Dermis blood vessel endothelial cell (primary cell): Measurements from ENCODE around the gene TMEM191B. TPM values are rescaled to one million over a fixed set of nuclear protein-coding genes. Genes with fewer than 3 reads are reported as not detected.
"Not testable (repeated sequence)": the region's sequence is repeated elsewhere in the genome, so short reads cannot be mapped to it uniquely, and the experiment has no call there.

ENCODE experiments used
- DNase-seq: peaks from one replicate; pipeline ENCODE4 v3.0.0; 2010
- total RNA-seq: library from RNA; depleted of rRNA; stranded (reverse); fragments of >200 nt; gene quantifications from 2 replicates; pipeline ENCODE4 v1.2.3, GENCODE V29; 2014

The TMEM191B gene
- total RNA-seq, 1 donor from 2014 or later = 1.9 TPM

DNA sequence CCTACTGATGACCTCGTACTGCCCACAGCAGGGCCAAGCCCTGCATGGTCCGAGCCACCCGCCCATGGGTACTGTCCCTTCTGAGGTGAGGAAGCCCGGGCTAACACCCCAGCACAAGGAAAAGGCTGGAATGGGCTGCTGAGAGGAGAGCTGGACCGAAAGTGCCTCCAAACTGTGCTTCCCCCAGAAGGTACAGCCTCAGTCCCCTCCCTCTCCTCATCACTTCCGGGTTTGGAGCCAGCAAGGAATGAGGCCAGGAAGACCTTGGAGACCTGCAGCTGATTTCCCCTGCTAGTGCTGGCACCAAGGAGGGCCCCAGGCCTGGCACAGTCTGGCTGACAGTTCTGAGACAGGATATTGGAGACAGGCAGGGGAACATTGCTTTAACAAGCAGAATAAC, 31.3 kb downstream of the TMEM191B start:
- not testable (repeated sequence) for DNase-seq

DNA sequence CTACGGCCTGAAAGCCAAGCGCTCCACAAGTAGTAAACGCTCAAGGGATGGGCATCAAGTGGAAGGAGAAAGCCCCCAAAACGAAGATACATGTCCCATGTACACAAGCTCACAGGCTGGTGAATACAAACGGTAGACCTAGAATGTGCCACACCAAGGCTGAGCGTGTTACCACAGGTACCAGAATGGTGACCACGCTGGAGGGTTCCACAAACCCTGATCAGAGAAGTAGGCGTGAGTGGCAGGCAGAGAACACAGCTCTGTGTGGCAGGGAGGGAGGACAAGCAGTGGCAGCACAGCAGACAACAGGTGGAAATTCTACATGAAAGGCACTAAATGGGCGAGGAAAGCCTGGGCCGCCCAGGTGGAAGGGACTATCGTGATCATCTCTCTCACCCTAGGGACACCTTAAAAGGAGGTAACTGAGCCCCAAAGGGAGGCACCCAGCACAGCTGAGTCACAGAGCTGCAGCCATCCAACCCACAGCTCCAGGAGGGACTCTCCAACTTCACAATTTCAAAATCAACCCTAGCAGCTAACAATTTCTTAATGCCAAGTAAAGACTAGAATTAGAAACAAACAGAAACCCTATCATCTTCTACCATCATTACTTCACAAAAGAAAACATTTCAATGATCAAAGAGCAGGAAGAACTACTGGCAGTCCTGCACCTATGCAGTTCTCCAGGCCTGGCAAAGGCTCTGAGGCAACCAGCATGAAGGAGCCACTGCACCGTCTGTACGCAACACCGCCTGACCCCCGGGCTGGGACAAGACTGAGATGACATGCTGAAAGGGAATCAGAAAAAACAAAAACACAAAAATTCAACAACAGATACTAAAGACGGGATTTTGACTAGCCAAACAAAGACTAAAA, 32.7 kb downstream of the TMEM191B start:
- not testable (repeated sequence) for DNase-seq

DNA sequence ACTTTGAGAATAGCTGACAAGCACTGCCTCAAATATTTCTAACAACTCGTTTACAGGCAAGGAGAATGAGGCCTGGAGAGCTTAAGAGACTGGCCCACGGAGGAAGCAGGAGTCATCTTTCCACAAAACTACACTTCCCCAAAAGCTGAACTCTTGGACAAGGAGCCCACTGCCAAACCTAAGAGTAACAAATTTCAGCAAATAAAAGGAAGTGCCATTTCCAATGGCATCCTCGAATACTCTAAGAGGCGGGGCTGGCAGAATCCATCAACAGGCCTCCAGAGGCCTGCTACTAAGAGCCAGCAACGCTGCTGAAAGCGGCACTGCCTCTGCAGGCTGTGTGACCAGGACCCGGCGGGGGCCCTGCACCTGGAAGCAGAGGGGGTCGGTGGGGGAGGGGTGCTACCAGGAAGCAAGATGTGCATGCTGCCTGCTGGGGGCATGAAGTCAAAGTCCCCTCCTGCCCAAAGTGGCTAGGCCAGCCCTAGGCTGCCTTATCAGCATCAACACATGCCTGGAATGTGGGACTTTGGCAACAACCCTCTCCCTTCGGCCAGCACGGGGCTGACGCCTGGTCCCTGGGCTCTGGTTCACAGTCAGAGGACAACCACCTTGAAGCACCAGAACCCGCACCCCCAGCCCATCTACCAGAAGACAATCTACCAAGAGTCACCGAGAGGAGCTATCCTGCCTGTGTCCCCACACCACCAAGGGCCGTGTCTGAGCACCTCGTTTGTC, 43.1 kb downstream of the TMEM191B start:
- not testable (repeated sequence) for DNase-seq

DNA sequence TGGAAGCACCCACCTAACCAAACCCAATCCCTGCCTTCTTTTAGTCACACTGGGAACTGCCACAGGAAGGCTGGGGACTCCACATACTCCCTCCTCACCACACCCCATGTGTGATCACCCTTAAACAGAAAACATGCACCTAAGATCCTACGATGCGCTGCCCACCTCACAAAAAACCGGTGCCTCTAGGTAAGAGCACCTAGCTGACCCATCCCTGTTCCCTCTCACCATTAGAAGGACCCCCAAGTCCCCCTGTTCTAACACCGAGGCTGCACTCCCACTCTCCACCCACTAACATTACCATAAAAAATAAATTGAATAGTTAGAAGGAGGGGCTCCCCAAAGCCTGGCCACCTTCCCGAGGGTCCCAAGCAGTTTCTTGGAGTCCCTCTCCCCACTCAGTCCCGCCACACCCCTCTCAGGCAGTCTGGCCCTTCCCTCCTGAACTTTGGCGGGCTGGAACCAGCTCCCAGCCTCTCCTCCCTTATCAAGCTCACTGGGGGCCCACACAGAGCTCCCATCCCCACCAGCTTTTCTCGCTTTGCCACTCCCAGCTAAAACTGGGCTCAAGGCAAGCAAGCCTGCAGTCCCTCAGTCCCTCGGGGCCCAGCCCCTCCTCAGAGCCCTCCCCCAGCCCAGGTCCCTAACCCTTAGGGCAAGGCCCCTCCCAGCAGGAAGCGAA, 46.0 kb downstream of the TMEM191B start:
- not testable (repeated sequence) for DNase-seq

DNA sequence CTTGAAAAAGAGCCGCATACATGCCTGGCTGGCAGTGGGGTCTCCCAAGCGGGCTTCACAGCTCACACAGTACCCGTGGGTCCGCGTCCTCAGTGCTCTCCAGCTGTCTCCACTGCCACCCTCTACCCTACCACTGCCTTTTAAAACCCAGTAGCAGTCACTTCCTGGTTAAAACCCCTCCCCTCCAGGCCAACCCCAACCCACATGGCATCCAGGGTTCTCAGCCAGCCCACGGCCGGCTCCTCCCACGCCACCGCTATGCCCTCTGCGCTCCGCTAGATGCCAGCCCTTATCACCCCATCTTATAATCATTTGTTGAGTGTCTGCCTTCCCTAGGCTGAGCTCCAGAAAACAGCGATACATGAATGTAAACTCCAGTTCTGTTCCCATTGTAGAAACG, 47.0 kb downstream of the TMEM191B start:
- not testable (repeated sequence) for DNase-seq

DNA sequence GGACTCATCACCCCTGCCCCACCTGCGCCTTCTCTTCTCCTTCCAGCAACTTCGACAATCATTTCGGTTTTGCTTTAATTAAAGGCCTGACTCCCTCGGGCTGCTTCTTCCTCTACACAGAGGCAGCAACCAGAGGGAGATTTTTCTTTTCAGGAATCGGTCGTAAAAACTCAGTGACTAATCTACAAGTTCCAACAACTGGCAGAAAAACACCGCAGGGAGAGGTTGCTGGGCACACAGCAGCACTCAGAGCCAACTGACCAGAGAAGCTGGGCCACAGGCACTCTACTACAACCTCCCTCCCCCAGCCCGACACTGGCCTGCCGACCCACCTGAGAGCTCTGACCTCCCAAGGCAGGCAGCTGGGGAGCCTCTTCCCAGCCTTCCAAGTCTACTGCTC, 48.1 kb downstream of the TMEM191B start:
- not testable (repeated sequence) for DNase-seq

DNA sequence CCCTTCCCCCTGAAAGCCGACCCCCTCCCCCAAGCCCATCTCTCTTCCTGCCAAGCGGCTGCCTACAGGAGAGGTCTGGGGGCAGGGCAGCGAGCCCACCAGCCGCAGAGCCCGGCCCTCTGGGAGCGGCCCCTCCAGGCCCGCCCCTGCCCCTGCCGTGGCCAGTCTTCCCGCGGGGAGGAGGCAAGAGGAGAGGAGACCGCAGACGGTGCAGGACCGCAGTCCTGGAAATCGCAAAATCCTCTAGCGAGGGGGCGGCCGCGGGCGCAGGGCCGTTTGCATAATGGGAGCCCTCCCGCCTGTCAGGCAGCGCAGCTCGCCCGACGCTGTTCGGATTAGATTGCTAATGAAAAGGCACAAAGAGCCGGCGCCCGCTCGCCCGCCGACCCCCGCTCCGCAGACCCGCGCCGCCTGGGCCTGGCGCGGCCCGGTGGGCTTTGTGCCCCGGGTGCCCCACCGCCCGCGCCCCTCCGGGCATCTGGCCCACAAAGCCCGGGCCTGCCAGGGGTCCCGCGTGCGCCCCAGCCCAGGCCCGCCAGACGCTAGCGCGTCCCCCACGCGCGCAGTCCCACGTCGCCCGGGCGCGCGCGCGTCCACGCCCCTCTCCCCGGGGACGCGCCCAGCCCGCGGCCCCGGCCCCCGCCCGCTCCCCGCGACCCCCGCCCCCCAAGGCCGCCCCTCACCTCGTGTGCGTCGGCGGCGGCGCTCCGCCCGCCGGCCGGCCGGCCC, 49.7 kb downstream of the TMEM191B start:
- DNase-seq = not testable (repeated sequence)

DNA sequence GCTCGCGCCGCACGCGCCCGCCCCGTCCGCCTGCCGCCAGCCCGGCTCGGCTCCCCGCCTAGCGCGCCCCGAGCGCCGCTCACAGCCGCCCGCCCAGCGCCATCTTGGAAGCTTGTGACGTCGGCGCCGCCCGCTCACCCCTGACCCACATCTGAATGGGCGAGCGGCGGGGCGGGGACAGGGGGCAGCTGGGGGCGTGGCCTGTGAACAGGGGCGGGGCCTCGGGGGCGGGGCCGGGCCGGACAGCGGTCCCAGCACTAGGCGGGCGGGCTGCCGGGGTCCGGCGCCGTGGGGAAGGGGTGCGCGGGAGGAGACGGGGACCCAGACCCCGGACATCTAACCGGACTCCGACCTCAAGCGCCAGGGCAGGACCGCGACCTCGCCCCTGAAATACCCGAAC, 50.2 kb downstream of the TMEM191B start:
- DNase-seq = not testable (repeated sequence)

Other genes starting within 250 kb of the TMEM191B start
- not detected in 2 replicates for gene GGTLC3, start 9.6 kb upstream of the TMEM191B start, total RNA-seq
- gene RIMBP3, start 84.1 kb downstream of the TMEM191B start, total RNA-seq = 0.28 and 0.51 TPM in 2 replicates